ENCODE measurements around the gene MEF2D.

MEF2D gene

GRCh38 chr1:156524481-156524869 lies 23.9 kb upstream of the MEF2D start:
- H3K9ac ChIP-seq (ENCODE audit: low read depth, low read length, poor library complexity, severe bottlenecking): peak overlapping the region; percentile 66
- H3K4me1 ChIP-seq (ENCODE audit: insufficient read depth, low read length, poor library complexity, severe bottlenecking): peaks cover 51% of the 10 kb centered on the region
- H3K9me3 ChIP-seq (ENCODE audit: insufficient read depth, low read depth, low read length): no peaks in the 10 kb centered on the region
- H3K4me2 ChIP-seq (ENCODE audit: low read depth, low read length, poor library complexity, severe bottlenecking): peak overlapping the region; percentile 82
- H3K27me3 ChIP-seq (ENCODE audit: insufficient read depth, low read length, poor library complexity, severe bottlenecking): no peaks in the 10 kb centered on the region
- no peak for TF ChIP-seq EZH2phosphoT487 (IDR thresholded peaks at IDR 0.05; ENCODE audit: borderline replicate concordance)
- no peak for TF ChIP-seq CTCF (conservative IDR thresholded peaks at IDR 0.05; ENCODE audit: low read length)
- peak overlapping the region; percentile 69 for H2AFZ ChIP-seq (ENCODE audit: low read length)
- H3K79me2 ChIP-seq (ENCODE audit: insufficient read depth, low read length): no peaks in the 10 kb centered on the region
- no peaks in the 10 kb centered on the region for H4K20me1 ChIP-seq (ENCODE audit: insufficient read depth, low read length, poor library complexity, severe bottlenecking)
- peak overlapping the region; percentile 66 for H3K4me3 ChIP-seq (ENCODE audit: low read length, poor library complexity, severe bottlenecking)
- H3K36me3 ChIP-seq (ENCODE audit: insufficient read depth, low read length): peaks cover 5% of the 10 kb centered on the region; the same call in 1 of the 2 replicates
- peaks cover 8% of the 10 kb centered on the region; the same call in 1 of the 2 replicates for H3F3A ChIP-seq (ENCODE audit: low read depth)
- H3K9me2 ChIP-seq (replicated peaks; ENCODE audit: low read depth, low read length): no peaks in the 10 kb centered on the region

- no peak for TF ChIP-seq CTCF (conservative IDR thresholded peaks at IDR 0.05; ENCODE audit: low read length)
- no peak for TF ChIP-seq EZH2phosphoT487 (IDR thresholded peaks at IDR 0.05; ENCODE audit: borderline replicate concordance)
- Histone ChIP-seq H4K20me1 (ENCODE audit: insufficient read depth, low read length, poor library complexity, severe bottlenecking) (no peaks in the 10 kb centered on the region), H3K79me2 (ENCODE audit: insufficient read depth, low read length) (no peaks in the 10 kb centered on the region), H3K9me2 (replicated peaks; ENCODE audit: low read depth, low read length) (no peaks in the 10 kb centered on the region), H3K4me3 (ENCODE audit: low read length, poor library complexity, severe bottlenecking) (peak overlapping the region; percentile 66), H3K27me3 (ENCODE audit: insufficient read depth, low read length, poor library complexity, severe bottlenecking) (no peaks in the 10 kb centered on the region), H2AFZ (ENCODE audit: low read length) (peak overlapping the region; percentile 69), H3K36me3 (ENCODE audit: insufficient read depth, low read length) (peaks cover under 1% of the 10 kb centered on the region; the same call in 1 of the 2 replicates), H3K4me1 (ENCODE audit: insufficient read depth, low read length, poor library complexity, severe bottlenecking) (peaks cover 49% of the 10 kb centered on the region), H3F3A (ENCODE audit: low read depth) (peaks cover 8% of the 10 kb centered on the region; the same call in 1 of the 2 replicates), H3K9me3 (ENCODE audit: insufficient read depth, low read depth, low read length) (no peaks in the 10 kb centered on the region), H3K9ac (ENCODE audit: low read depth, low read length, poor library complexity, severe bottlenecking) (peak overlapping the region; percentile 66), H3K4me2 (ENCODE audit: low read depth, low read length, poor library complexity, severe bottlenecking) (peak overlapping the region; percentile 82)
Observed at GRCh38 chr1:156523801-156524480, 23.4 kb upstream of the MEF2D start.

- H3K79me2 ChIP-seq (ENCODE audit: insufficient read depth, low read length): no peaks in the 10 kb centered on the region
- H2AFZ ChIP-seq (ENCODE audit: low read length): no peak overlapping the region
- no peak for TF ChIP-seq CTCF (conservative IDR thresholded peaks at IDR 0.05; ENCODE audit: low read length)
- no peak for TF ChIP-seq EZH2phosphoT487 (IDR thresholded peaks at IDR 0.05; ENCODE audit: borderline replicate concordance)
- H3K4me1 ChIP-seq (ENCODE audit: insufficient read depth, low read length, poor library complexity, severe bottlenecking): peaks cover 35% of the 10 kb centered on the region
- H3K4me2 ChIP-seq (ENCODE audit: low read depth, low read length, poor library complexity, severe bottlenecking): no peak overlapping the region
- H3K9ac ChIP-seq (ENCODE audit: low read depth, low read length, poor library complexity, severe bottlenecking): no peak overlapping the region
- no peaks in the 10 kb centered on the region for H3K36me3 ChIP-seq (ENCODE audit: insufficient read depth, low read length)
- H3F3A ChIP-seq (ENCODE audit: low read depth): peaks cover 8% of the 10 kb centered on the region; the same call in 1 of the 2 replicates
- H3K27me3 ChIP-seq (ENCODE audit: insufficient read depth, low read length, poor library complexity, severe bottlenecking): no peaks in the 10 kb centered on the region
- H4K20me1 ChIP-seq (ENCODE audit: insufficient read depth, low read length, poor library complexity, severe bottlenecking): no peaks in the 10 kb centered on the region
- H3K9me3 ChIP-seq (ENCODE audit: insufficient read depth, low read depth, low read length): no peaks in the 10 kb centered on the region
- H3K4me3 ChIP-seq (ENCODE audit: low read length, poor library complexity, severe bottlenecking): no peak overlapping the region
- H3K9me2 ChIP-seq (replicated peaks; ENCODE audit: low read depth, low read length): no peaks in the 10 kb centered on the region
Observed at GRCh38 chr1:156522443-156522970, 21.9 kb upstream of the MEF2D start.
